Measurements from ENCODE around the gene SLC22A3.
"Not testable (repeated sequence)": the region's sequence is repeated elsewhere in the genome, so short reads cannot be mapped to it uniquely, and the experiment has no call there.

The SLC22A3 gene

DNA sequence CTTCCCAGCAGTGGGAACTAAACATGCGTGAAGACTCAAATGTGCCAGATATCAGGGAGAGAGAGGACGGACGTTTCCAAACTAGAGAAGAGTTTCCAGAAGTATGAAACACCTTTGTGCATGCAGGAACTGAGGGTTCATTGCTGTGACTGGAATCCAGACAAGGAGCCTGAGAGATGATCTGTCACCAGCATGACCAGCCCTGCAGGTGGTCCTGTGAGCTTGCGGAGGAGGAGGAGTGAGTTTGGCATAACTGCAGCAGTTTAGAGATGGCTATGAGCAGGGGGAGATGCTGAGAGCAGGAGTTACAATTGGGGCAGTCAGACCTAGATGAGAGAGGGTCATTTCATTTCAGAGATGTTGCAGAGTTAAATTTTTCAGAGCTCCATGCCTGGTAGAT lies 89.6 kb downstream of the SLC22A3 start:
- no peak for FAIRE-seq
- DNase-seq (ENCODE audit: insufficient read length, low spot score) = no peak

DNA sequence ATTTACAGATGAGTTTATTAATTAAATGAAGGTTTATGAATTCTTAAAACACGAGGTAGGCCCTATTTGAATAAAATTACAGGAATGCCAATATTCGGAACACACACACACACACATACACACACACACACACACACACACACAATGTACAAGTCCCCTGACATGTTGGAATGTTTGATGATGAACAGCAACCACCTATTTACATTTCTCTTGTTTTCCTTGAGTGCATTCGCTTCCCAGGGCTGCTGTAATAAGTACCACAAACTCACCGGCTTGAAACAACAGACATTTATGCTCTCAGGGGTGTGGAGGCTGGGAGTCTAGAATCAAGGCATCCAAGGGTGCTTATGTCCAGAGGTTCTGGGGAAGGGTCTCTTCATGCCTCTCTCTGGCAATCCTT lies 90.3 kb downstream of the SLC22A3 start:
- no peak for DNase-seq (ENCODE audit: insufficient read length, low spot score)
- FAIRE-seq = no peak

DNA sequence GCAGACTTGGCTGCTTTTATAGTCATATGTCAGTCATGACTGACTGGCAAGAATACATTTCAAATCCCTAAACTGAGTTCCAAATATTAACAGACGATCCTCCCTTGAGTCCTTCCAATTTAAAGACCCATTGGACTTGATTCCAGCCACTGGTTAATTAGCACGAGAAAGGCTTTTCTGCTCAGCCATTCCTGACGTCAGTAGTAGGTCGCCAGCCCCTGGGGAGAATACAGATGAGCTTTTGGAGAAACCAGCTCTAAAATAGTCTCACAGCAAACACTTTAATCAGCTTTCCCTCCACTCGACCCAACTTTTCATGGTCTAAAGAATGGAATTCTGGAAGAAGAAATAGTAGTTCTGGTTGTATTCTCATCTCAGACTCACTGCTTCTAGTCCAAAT lies 91.6 kb downstream of the SLC22A3 start:
- DNase-seq (ENCODE audit: insufficient read length, low spot score) (no peak), FAIRE-seq (no peak)

DNA sequence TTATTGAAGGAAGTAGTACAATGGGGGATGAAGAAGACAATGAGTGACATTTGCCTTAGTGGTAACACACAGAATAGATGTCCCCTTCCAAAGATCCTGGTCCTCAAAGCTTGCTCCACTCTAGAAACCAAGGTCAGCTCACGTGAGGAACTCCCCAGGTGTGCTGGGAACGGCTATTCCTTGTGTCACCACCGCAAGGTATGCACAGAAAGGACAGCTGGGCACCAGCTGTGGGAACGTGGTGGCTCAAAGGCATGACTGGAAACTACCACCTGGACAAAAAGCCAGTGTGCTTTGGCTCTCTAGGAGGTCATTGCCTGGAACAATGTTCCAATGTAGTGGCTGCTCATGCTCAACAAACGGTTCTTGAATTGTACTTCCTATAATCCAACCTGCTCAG lies 94.0 kb downstream of the SLC22A3 start:
- DNase-seq (ENCODE audit: insufficient read length, low spot score) (no peak), FAIRE-seq (no peak)

DNA sequence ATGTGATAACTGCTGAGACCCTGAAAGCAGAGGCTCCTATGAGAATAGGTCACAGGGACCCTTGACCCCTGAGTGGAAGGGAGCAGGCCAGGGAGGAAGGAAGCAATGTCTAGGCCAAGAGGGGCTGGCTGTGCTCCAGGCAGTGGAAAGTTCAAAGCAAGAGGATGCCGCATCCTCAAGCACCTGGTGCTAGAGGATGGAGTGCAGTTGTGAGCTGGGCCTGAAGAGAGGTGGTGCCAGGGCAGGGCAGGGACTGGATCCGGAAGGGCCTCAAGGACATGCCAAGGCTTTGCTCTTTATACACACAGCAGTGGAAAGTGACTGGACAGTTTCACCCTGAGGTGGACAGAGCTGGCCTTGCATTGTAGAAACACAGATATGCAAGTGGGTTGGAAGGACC lies 97.0 kb downstream of the SLC22A3 start:
- FAIRE-seq (no peak), DNase-seq (ENCODE audit: insufficient read length, low spot score) (no peak)

DNA sequence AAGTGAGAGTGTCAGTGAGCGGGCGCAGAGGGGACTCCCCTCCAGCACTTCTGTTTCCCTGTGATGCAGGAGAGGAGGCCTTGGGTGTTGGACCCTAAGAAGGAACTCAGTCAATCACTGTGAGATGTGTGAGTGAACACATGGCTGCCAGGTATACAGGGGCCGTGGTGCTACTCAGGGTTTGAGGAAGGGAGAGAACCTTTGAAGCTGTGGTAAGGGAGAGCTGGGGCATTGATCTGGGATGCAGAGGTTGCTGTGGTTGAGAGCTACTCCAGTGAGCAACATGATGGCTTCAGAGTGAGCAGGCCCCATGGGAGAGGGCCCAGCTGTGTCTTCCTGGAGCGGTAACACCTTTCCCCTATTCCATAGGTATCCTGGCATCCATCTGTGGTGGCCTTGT lies 99.2 kb downstream of the SLC22A3 start:
- DNase-seq (ENCODE audit: insufficient read length, low spot score) (no peak), FAIRE-seq (no peak)

DNA sequence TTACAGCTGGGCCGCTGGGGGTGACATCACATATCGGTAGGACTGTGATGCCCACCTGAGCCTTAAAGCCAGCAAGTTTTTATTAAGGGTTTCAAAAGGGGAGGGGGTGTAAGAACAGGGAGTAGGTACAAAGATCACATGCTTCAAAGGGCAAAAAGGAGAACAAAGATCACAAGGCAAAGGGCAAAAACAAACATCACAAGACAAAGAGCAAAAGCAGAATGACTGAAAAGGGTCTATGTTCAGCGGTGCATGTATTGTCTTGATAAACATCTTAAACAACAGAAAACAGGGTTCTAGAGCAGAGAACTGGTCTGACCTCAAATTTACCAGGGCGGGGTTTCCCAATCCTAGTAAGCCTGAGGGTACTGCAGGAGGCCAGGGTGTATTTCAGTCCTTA lies 101.6 kb downstream of the SLC22A3 start:
- not testable (repeated sequence) for DNase-seq (ENCODE audit: insufficient read length, low spot score); FAIRE-seq

DNA sequence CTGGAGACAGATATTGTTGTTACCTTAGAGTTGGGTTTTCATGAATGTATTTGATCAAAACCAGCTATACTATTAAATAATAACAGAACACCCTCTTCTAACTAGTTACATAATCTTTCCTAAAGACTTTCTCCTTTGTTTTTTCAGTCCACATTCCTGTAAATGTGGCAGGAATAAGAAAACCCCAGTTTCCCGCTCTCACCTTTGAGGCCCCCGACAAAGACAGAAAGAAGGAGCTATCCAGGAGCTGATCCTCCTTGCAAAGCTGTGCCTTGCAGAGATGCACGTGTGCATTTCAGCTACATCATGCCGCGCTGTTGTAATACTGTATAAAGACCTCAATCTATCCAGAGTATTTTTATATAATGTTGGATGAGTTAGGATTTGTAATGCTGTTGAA lies 102.7 kb downstream of the SLC22A3 start:
- FAIRE-seq = no peak

DNA sequence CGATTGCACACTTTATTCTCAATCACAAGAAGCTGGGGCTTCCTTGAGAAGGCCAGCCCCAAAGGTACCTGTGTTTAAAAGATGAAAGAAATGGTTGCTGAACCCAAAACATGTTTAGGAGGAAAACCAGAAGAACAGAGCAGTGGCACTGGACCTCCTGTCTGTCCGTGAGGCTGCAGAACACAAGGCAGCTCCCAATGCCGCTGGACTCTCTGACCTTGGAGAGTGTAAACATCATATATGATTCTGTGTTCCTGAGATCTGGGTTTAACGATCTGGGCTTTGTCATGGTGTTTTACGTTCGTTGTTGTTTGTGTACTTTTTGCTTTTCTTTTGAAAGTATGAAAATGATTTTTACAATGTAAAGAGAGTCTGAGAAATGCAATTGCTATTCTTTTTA lies 106.1 kb downstream of the SLC22A3 start:
- DNase-seq (ENCODE audit: insufficient read length, low spot score) = no peak
- FAIRE-seq = no peak

More for the DNA sequence above, 102.7 kb downstream of the SLC22A3 start:
- DNase-seq (ENCODE audit: insufficient read length, low spot score) = no peak

DNA sequence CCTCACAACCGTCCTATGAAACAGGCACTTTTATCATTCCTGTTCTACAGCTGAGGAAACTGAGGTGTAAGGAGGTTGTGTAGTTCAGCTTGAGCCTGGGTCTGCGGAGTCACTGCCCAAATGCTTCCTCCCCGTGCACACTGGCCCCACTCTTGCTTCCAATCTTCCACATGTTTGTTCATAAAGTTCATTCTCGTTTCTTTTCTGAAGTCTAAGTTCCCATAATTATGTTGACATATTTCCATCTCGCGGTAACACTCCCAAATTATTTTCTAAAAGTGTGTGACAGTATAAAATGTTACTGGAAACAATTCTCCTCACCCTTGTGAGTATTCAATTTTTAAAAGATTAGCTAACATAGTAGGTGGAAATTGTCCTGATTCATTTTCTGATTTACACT lies 106.9 kb downstream of the SLC22A3 start:
- DNase-seq (ENCODE audit: insufficient read length, low spot score) (no peak), FAIRE-seq (no peak)

DNA sequence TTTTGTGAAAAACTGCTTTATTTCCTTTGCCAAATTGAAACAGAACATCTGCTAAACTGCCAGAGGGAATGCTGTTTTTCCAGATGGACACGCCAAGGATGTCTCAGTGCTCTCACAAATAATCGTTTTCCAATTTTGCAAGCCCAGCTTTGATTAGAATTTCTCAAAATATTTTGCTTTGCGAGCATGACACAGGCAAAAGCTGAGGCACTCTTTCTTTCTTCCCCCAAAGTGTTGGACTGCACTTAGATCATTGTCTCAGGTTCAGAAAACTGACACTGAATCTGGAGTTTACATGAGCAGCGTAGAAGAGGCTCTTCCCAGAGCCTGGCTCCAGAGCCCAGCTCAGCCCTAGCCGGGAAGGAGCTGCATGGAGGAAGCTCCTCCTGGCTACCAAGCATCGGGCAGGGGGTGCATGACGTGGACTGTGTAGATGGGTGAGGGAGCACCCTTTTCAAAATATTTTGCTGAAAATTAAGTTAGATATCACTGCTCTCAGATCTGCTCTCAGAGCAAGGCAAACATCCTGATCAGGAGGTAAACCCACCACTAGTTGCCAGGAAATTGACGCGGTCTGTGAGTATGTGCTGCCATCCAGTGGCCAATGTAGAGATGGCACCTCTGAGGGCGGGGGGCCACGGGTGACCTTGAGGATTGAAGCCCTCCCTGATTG lies 107.5 kb downstream of the SLC22A3 start:
- peak; percentile 50 for DNase-seq (ENCODE audit: insufficient read length, low spot score)
- peak; percentile 76 for FAIRE-seq

DNA sequence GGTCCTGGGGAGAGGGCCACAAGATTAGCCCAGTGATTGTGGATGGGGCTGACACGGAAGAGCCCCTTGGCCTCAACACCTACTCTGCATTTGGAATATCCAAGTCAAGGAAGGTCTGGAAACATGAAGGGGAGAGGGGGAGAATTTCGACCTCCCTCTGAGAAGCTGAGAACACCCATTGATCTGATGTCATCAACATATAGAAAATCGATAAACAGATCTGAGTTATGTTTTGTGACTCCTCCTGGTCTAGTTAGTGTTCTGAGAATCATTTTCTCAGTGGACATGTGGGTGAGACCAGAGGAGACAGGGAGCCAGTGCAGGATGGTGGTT lies 108.0 kb downstream of the SLC22A3 start:
- FAIRE-seq = no peak
- no peak for DNase-seq (ENCODE audit: insufficient read length, low spot score)

DNA sequence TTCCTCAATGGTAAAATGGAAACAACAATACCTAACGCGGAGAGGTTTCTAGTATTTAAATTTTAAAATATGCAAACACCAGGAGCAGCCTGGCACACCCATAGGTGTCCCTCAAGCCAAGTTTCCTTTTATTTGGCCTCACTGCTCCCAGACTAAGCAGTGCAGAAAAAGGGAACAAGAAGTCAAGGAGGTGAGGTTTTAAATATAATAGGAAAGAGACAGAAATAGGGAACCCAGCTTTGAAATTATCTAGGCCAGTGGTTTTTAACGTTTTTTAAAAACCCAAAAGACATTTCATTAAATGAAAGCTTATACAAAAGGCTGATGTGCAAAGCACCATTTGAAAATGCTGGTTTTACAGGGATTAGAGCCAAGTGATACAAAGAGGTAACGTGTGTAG lies 109.6 kb downstream of the SLC22A3 start:
- FAIRE-seq (no peak), DNase-seq (ENCODE audit: insufficient read length, low spot score) (no peak)

DNA sequence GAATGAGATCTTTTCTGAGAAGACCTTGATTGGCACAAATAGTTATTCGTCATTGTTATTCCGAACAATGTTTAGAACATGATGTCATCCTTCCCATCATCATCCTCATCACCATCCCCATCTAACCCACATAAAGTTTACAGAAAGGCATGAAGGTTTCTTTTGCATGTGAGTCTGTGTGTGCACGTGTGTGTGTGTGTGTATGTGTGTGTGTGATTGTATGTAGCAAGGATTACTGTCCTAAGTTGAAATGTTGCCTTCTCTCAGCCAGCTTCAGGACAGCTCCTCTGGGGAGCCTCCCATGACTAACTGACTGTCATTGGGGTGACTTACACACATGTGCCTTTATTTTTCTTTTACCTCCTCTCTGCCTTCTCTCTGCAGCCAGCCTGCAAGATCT lies 113.5 kb downstream of the SLC22A3 start:
- DNase-seq (ENCODE audit: insufficient read length, low spot score) (no peak), FAIRE-seq (no peak)

DNA sequence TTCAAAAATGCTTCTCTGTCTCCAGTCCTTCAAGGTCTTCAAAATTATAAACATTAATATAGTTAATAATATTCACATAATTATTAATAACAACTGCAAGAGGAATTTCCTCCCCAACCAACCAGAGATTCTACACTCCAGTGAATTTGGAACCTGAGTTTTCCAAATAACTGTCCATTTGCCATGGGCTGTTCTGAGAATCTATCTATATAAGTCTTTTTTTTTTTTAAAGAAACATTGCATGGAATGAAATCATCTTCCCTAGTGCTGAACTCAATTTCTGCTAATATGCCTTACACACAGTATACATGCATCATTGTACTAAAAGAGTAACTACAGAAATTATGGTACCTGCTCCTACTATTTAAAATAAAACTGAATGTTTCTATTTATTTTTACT lies 113.9 kb downstream of the SLC22A3 start:
- FAIRE-seq (no peak), DNase-seq (ENCODE audit: insufficient read length, low spot score) (no peak)

DNA sequence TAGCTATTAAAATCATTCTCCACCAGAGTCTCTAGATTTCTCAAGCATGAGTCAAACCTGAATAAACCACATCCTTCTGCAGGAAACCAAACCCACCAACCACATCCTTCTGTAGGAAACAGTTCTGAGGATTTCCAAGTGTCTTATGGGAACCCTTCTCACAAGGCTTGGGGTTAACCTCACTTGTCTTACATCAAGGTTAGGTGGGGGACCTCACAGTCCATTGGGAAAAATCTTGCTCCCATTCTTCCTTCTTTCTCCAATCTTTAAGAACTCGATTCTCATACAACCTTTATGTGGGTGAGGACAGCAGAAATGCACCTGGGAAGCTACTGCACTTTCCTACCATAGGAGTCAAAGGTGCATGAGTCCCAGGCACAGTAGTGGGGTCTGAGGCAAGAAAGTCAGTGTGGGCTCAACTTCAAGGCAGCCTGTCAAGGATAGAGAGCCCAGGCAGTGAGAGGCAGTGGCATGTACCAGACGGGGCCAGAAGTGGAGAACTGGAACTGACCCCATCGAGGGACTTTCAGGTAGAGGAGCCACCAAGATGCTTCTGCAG lies 114.5 kb downstream of the SLC22A3 start:
- FAIRE-seq (peak; percentile 81), DNase-seq (ENCODE audit: insufficient read length, low spot score) (peak; percentile 30)

DNA sequence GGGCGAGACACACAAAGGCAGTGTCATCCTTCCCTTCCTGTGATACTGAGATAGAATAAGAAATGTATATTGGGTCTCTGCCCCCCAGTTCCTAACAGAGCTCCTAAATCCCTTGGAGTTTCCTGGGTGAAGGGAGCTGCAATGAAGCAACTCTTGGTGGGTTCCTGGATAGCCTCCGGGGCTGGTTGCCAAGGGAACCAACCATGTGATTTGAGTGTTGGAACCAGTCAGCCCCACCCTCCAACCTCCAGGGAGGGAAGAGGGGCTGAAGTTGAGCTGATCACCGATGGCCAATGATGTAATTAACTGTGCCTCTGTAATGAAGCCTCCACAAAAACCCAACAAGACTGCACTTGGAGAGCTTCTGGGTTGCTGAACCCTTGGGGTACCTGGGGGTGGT lies 116.6 kb downstream of the SLC22A3 start:
- DNase-seq (ENCODE audit: insufficient read length, low spot score) = no peak
- no peak for FAIRE-seq

DNA sequence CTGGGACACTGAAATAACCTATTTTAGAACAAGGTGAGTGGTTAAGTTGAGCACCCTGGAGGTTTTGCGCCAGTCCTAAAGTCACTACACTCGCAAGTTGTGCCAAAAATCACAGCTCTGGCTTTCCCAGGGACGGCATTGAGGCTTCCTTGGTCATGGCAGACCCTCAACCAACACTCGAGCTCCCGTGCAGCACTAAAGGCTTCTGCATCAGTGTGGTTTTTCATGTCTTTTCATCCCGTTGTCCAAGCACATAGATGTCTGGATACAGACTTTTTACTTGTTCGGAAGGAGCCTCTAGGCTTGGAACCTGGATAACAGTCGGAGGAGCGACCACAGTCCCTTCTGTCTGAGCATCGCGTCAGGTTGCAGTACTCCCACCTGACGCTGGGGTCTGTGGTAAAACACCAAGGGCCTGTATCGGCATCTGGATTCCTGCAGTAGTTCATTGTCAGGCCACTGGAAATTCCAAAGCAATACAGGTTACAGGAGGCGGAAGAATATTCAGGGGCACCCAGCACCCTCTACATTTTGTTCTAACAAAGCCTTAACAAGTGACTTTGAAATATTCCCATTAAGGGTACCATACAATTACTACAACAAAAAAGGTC lies 119.2 kb downstream of the SLC22A3 start:
- DNase-seq (ENCODE audit: insufficient read length, low spot score); FAIRE-seq: not testable (repeated sequence)

DNA sequence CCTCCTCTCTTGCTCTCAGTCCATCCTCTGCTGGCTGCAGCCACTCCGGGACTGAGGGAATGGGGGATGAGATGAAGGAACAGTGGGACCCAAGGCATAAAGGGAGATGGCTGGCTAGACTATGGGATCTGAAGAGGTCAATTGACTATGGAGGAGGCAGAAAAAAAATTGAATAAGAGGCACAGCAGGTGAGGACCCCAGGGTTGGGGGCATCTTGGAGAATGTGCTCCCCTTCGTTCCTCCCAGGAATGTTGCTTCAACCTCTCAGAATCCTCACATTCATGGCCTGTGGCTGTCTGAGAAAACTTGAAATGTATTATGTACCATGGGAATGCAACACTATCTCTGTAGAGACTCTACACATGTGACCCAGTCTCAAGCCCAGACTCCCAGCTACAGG lies 121.0 kb downstream of the SLC22A3 start:
- no peak for DNase-seq (ENCODE audit: insufficient read length, low spot score)

DNA sequence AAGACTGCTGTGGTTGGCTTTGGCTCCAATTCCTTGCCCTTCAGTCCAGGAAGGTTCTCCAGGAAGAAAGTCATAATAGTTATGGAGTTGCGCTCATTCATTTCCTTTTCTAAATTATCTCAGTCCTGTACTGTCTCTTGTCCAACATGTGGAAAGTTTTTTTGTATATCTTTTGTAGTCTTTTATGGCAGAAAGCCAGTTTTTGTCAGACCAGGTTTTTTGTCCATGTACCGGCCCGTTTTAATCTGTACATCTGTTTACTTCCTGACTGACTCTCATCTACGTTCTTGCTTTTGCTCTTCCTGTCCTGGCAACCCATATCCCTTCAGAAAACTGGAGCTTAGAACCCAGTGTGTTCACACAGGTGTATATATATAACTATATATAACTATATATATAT lies 127.9 kb downstream of the SLC22A3 start:
- not testable (repeated sequence) for DNase-seq (ENCODE audit: insufficient read length, low spot score); FAIRE-seq

More for the DNA sequence above, 121.0 kb downstream of the SLC22A3 start:
- no peak for FAIRE-seq

DNA sequence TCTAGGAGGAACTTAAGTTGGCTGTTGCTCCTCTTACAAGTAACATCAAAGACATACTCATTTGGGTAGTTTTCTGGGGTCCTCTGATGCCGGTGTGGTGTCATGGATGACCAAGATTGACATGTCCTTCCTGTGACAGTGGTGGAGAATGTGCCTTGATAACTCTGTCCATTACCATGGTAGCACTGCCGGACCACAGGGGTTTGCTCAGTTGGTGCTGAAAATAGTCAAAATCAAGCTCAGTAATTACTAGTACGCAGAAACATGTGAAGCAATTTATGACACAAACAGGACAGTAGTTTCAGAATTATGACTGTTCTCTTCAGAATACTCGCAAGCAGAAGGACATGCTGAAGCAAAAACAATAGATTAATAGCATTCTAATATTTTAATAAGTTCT lies 128.9 kb downstream of the SLC22A3 start:
- FAIRE-seq; DNase-seq (ENCODE audit: insufficient read length, low spot score): not testable (repeated sequence)

DNA sequence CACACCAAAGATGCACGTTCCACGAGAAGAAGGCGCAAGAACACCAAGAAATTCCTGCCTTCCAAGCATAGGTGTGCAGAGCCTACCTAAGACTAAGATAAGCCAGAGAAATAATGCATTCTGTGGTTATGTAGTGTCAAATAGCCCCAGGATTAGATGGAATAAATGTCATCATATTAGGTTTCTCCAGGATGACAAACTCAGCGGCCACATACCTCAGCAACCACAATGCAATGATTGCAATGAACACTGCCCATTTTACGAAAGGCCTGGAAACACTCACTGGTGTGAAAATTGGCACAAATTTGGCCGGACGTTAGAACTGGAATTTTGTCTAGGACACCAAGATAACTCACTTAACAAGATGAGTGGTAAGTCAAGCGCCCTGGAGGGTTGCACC lies 129.7 kb downstream of the SLC22A3 start:
- DNase-seq (ENCODE audit: insufficient read length, low spot score) = no peak
- no peak for FAIRE-seq
